Upper lobe of left lung (tissue), 6 donors: ENCODE results near the gene XKRX. TPM values are rescaled to one million over a fixed set of nuclear protein-coding genes. Genes with fewer than 3 reads are reported as not detected.
A peak's percentile ranks its signal among the peaks of the same experiment; 100 is the strongest.

Experiments used
- ATAC-seq, 2 donors: fragments of 200-7000 bp; cut with Tn5 transposase; one replicate each; pipeline ENCODE4 v1.9.1; 2022; ENCODE audit warnings: mild to moderate bottlenecking in 2 of 2, moderate library complexity in 2 of 2; ENCODE audit not compliant: low FRiP score in 2 of 2
- DNase-seq, 2 donors: peaks; one replicate each; pipeline ENCODE4 v3.0.0-alpha.2; 2019 to 2020
- H3K27ac ChIP-seq, 4 donors: fragments of 200-600 bp; sonication (generic); one replicate each; pipeline ENCODE4 v1.5.1; 2016 to 2019
- H3K27me3 ChIP-seq, 4 donors: fragments of 200-600 bp; sonication (generic); one replicate each; pipeline ENCODE4 v1.5.1; 2017 to 2019
- H3K36me3 ChIP-seq, 4 donors: fragments of 200-600 bp; sonication (generic); one replicate each; pipeline ENCODE4 v1.5.1; 2016 to 2019
- H3K4me1 ChIP-seq, 4 donors: fragments of 200-600 bp; sonication (generic); one replicate each; pipeline ENCODE4 v1.5.1; 2018 to 2019
- H3K4me3 ChIP-seq, 4 donors: fragments of 200-600 bp; sonication (generic); one replicate each; pipeline ENCODE4 v1.5.1; 2017 to 2019; ENCODE audit warnings: mild to moderate bottlenecking in 2 of 4, moderate library complexity in 1 of 4
- H3K9me3 ChIP-seq, 4 donors: fragments of 200-600 bp; sonication (generic); one replicate each; pipeline ENCODE4 v1.5.1; 2018 to 2019
- EP300 ChIP-seq, 4 donors: sonication (generic); formaldehyde crosslinking; IDR thresholded peaks; one replicate each; pipeline ENCODE4 v1.5.1; 2017; ENCODE audit warnings: antibody characterized with exemption in 4 of 4, control low read depth in 2 of 4
- POLR2A ChIP-seq, 4 donors: fragments of 450-650 bp; IDR thresholded peaks; one replicate each; pipeline ENCODE4 v1.5.1; 2016 to 2017; ENCODE audit warnings: antibody characterized with exemption in 4 of 4, mild to moderate bottlenecking in 2 of 4
- POLR2AphosphoS5 ChIP-seq, 2 donors: sonication (generic); formaldehyde crosslinking; IDR thresholded peaks; one replicate each; pipeline ENCODE4 v1.5.1; 2017; ENCODE audit warnings: antibody characterized with exemption in 2 of 2
- WGBS, 2 donors: methylation state at CpG; one replicate each; pipeline ENCODE4 v1.1.5; 2017 to 2018; 5-methylcytosine and 5-hydroxymethylcytosine counted together
- total RNA-seq, 6 donors: library from RNA; depleted of rRNA in 4 of 6; stranded (reverse); fragments of >200 nt in 4 of 6; gene quantifications; one replicate each; pipeline versions ENCODE4 v1.1.0 to v1.2.1, GENCODE V29; 2016 to 2021
- TF ChIP-seq, protein P1 (sequence below), 6 experiments: fragments of 450-650 bp in 4 of 6; fragments of 200-600 bp in 2 of 6; sonication (generic) in 2 of 6; IDR thresholded peaks; one replicate each; pipeline ENCODE4 v1.5.1; 2016 to 2019; ENCODE audit warnings: antibody characterized with exemption in 6 of 6
- donor health status: DM: no; HTN: no; CAD: no; lungs with moderate emphysema.
- donor health status: DM: no; HTN: yes; CAD: no; lungs with severe emphysema.

The XKRX gene
- total RNA-seq, 6 donors from 2014 or later: 4.4 to 25.5 (median 10.1) TPM

DNA sequence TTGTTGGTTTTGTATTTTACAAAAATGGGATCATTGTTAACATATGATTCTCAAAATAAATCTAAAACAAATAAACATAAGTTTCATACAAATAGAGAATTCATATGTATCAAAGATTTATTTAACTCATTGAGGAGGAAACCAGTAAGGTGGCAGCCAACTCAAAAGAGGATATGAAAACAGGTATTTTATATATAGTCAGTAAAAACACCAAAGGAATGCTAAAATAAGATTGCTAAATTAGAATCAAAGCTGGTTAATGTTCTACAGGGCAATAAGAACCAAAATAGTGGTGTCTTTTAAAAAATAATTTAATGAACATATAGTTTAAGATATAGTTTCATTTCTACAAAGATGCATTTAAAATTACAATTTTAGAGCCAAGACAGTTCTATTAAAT, 23.1 kb downstream of the XKRX start:
- H3K4me1 ChIP-seq: no peaks in the 10 kb centered on the region
- no peaks in the 10 kb centered on the region for H3K27me3 ChIP-seq
- no peak overlapping the region for H3K4me3 ChIP-seq
- DNase-seq (no peak), ATAC-seq (no peak)
- no peak for TF ChIP-seq EP300 (IDR thresholded peaks at IDR 0.05)
- H3K36me3 ChIP-seq: no peaks in the 10 kb centered on the region
- no peaks in the 10 kb centered on the region for H3K9me3 ChIP-seq
- H3K27ac ChIP-seq: no peak overlapping the region

- ATAC-seq (no peak), DNase-seq (no peak)
- WGBS, 2 donors: 82 to 91% methylated on average over 1 to 2 of the region's 2 CpGs
- Histone ChIP-seq H3K4me1 (no peaks in the 10 kb centered on the region), H3K4me3 (no peak overlapping the region), H3K27ac (no peak overlapping the region), H3K27me3 (no peaks in the 10 kb centered on the region), H3K36me3 (no peaks in the 10 kb centered on the region), H3K9me3 (no peaks in the 10 kb centered on the region)
- TF ChIP-seq POLR2AphosphoS5 (IDR thresholded peaks at IDR 0.05) (no peak), EP300 (IDR thresholded peaks at IDR 0.05) (no peak)
Observed at GRCh38 chrX:100904433-100904832, 24.3 kb downstream of the XKRX start.

GRCh38 chrX:100895365-100896075, 33.2 kb downstream of the XKRX start:
- no peak for ATAC-seq
- Histone ChIP-seq H3K36me3 (no peaks in the 10 kb centered on the region), H3K27ac (no peak overlapping the region), H3K27me3 (no peaks in the 10 kb centered on the region), H3K4me3 (no peak overlapping the region), H3K9me3 (no peaks in the 10 kb centered on the region), H3K4me1 (no peaks in the 10 kb centered on the region)
- DNase-seq: peak in 1 of 2 donors; percentile 23
- TF ChIP-seq, protein P1, sequence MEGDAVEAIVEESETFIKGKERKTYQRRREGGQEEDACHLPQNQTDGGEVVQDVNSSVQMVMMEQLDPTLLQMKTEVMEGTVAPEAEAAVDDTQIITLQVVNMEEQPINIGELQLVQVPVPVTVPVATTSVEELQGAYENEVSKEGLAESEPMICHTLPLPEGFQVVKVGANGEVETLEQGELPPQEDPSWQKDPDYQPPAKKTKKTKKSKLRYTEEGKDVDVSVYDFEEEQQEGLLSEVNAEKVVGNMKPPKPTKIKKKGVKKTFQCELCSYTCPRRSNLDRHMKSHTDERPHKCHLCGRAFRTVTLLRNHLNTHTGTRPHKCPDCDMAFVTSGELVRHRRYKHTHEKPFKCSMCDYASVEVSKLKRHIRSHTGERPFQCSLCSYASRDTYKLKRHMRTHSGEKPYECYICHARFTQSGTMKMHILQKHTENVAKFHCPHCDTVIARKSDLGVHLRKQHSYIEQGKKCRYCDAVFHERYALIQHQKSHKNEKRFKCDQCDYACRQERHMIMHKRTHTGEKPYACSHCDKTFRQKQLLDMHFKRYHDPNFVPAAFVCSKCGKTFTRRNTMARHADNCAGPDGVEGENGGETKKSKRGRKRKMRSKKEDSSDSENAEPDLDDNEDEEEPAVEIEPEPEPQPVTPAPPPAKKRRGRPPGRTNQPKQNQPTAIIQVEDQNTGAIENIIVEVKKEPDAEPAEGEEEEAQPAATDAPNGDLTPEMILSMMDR (IDR thresholded peaks at IDR 0.05): peak in 2 of 6 experiments; percentile 13 to 14
- no peak for TF ChIP-seq POLR2AphosphoS5 (IDR thresholded peaks at IDR 0.05)
- TF ChIP-seq EP300 (IDR thresholded peaks at IDR 0.05): no peak
- TF ChIP-seq POLR2A (IDR thresholded peaks at IDR 0.05): no peak
- 37 to 40% methylated on average over 4 to 5 of the region's 5 CpGs for WGBS, 2 donors

DNA sequence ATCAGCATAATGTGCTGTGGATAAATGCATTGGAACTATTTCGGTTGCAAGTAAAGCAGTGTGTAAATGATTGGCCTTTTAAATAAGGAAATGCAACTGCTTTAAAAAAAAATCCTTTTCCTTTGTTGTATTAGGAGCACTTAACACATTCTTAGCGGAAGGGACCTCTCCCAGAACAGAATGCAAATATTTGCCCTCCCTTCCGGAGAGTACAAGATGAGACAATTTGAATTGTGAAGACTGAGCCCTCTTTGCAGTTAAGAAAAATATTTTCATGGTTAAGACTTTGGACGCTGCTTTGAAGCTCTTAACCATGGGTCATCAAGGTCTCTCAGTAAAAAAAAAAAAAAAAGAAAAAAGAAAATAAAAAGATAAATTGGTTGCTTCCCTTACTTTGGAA, 45.1 kb downstream of the XKRX start:
- WGBS, 2 donors: 34 to 42% methylated on average over 4 of the region's 4 CpGs
- H3K4me3 ChIP-seq: no peak overlapping the region
- H3K4me1 ChIP-seq: peaks cover 0 to 3% (median 0%) of the 10 kb centered on the region in 4 donors
- H3K27ac ChIP-seq: no peak overlapping the region
- no peak for DNase-seq
- H3K27me3 ChIP-seq: no peaks in the 10 kb centered on the region
- H3K9me3 ChIP-seq: no peaks in the 10 kb centered on the region
- H3K36me3 ChIP-seq: no peaks in the 10 kb centered on the region
- no peak for ATAC-seq
- TF ChIP-seq POLR2A (IDR thresholded peaks at IDR 0.05) (no peak), POLR2AphosphoS5 (IDR thresholded peaks at IDR 0.05) (no peak), EP300 (IDR thresholded peaks at IDR 0.05) (no peak)
- TF ChIP-seq, protein P1 (IDR thresholded peaks at IDR 0.05): no peak

- no peaks in the 10 kb centered on the region for H3K9me3 ChIP-seq
- ATAC-seq: no peak
- DNase-seq: no peak
- H3K27me3 ChIP-seq: no peaks in the 10 kb centered on the region
- H3K4me1 ChIP-seq: peaks cover 0 to 3% (median 0%) of the 10 kb centered on the region in 4 donors
- 71 to 77% methylated on average over 2 of the region's 2 CpGs for WGBS, 2 donors
- H3K4me3 ChIP-seq: no peak overlapping the region
- TF ChIP-seq POLR2A (IDR thresholded peaks at IDR 0.05) (no peak), POLR2AphosphoS5 (IDR thresholded peaks at IDR 0.05) (no peak), EP300 (IDR thresholded peaks at IDR 0.05) (no peak)
- TF ChIP-seq, protein P1 (IDR thresholded peaks at IDR 0.05): no peak
- no peaks in the 10 kb centered on the region for H3K36me3 ChIP-seq
- no peak overlapping the region for H3K27ac ChIP-seq
Observed at GRCh38 chrX:100880368-100880767, 48.3 kb downstream of the XKRX start.

GRCh38 chrX:100874325-100874724, 54.4 kb downstream of the XKRX start, which contains the start of gene NOX1:
NOX1 (minus strand) TSS chrX:100874359; CDS start chrX:100874139, 220 bp downstream.
- H3K4me3 ChIP-seq: no peak within 1 kb of the TSS
- H3K27ac ChIP-seq: no peak within 1 kb of the TSS
- DNase-seq: no peak
- H3K9me3 ChIP-seq: no peaks in the 10 kb centered on the region
- no peaks in the 10 kb centered on the region for H3K4me1 ChIP-seq
- no peaks in the 10 kb centered on the region for H3K36me3 ChIP-seq
- WGBS, 2 donors: 27 to 38% methylated on average over 2 of the region's 2 CpGs
- no peaks in the 10 kb centered on the region for H3K27me3 ChIP-seq
- no peak for ATAC-seq
- TF ChIP-seq, protein P1 (IDR thresholded peaks at IDR 0.05): no peak
- no peak for TF ChIP-seq POLR2A (IDR thresholded peaks at IDR 0.05)
- TF ChIP-seq EP300 (IDR thresholded peaks at IDR 0.05): no peak
